ENCODE measurements around the gene BLOC1S2. TPM values are rescaled to one million over a fixed set of nuclear protein-coding genes. Genes with fewer than 3 reads are reported as not detected.
"Not testable (repeated sequence)": the region's sequence is repeated elsewhere in the genome, so short reads cannot be mapped to it uniquely, and the experiment has no call there.

The BLOC1S2 gene
- total RNA-seq, 1 experiment from 2014 or later = 54.1 TPM

- ChIA-PET CTCF (interaction anchor here (1.4 kb wide), 1 partner anchor 42 kb away, joined by 3 read pairs; no protein-coding TSS in a partner anchor), POLR2A (no interaction called here)
- Mint-ChIP-seq H3K9me3 (peaks cover 9% of the 10 kb centered on the region), H3K4me1 (peaks cover 17% of the 10 kb centered on the region), H3K27me3 (ENCODE audit: low read depth) (peaks cover 2% of the 10 kb centered on the region; the same call in 1 of the 2 replicates), H3K36me3 (peaks cover 28% of the 10 kb centered on the region), H3K27ac (no peak overlapping the region), H3K4me3 (no peak overlapping the region)
- DNase-seq (ENCODE audit: low spot score) (no peak), ATAC-seq (no peak)
- TF ChIP-seq, protein P1, sequence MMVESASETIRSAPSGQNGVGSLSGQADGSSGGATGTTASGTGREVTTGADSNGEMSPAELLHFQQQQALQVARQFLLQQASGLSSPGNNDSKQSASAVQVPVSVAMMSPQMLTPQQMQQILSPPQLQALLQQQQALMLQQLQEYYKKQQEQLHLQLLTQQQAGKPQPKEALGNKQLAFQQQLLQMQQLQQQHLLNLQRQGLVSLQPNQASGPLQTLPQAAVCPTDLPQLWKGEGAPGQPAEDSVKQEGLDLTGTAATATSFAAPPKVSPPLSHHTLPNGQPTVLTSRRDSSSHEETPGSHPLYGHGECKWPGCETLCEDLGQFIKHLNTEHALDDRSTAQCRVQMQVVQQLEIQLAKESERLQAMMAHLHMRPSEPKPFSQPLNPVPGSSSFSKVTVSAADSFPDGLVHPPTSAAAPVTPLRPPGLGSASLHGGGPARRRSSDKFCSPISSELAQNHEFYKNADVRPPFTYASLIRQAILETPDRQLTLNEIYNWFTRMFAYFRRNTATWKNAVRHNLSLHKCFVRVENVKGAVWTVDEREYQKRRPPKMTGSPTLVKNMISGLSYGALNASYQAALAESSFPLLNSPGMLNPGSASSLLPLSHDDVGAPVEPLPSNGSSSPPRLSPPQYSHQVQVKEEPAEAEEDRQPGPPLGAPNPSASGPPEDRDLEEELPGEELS (CRISPR knock-in tag; IDR thresholded peaks at IDR 0.05) = no peak
- TF ChIP-seq OVOL2 (CRISPR knock-in tag; IDR thresholded peaks at IDR 0.05; ENCODE audit: borderline replicate concordance) (no peak), GTF2I (CRISPR knock-in tag; conservative IDR thresholded peaks at IDR 0.05) (no peak), CDX4 (CRISPR knock-in tag; IDR thresholded peaks at IDR 0.05; ENCODE audit: borderline replicate concordance) (no peak), KAT7 (CRISPR knock-in tag; IDR thresholded peaks at IDR 0.05; ENCODE audit: borderline replicate concordance) (no peak), SMAD3 (CRISPR knock-in tag; IDR thresholded peaks at IDR 0.05; ENCODE audit: borderline replicate concordance) (no peak), IRF1 (CRISPR knock-in tag; IDR thresholded peaks at IDR 0.05) (no peak), CBFB (CRISPR knock-in tag; IDR thresholded peaks at IDR 0.05; ENCODE audit: low read depth) (no peak), STAT6 (CRISPR knock-in tag; conservative IDR thresholded peaks at IDR 0.05; ENCODE audit: low read depth) (no peak), JUN (CRISPR knock-in tag; IDR thresholded peaks at IDR 0.05) (no peak), ZNF423 (CRISPR knock-in tag; IDR thresholded peaks at IDR 0.05) (no peak), IRF2 (CRISPR knock-in tag; IDR thresholded peaks at IDR 0.05; ENCODE audit: borderline replicate concordance, low read depth) (no peak), HMGA2 (CRISPR knock-in tag; IDR thresholded peaks at IDR 0.05) (no peak), ATF1 (CRISPR knock-in tag; IDR thresholded peaks at IDR 0.05) (no peak)
These were observed 3.6 kb downstream of the BLOC1S2 start for GRCh38 chr10:100282907-100283306.

GRCh38 chr10:100276971-100277370 lies 9.5 kb downstream of the BLOC1S2 start:
- CTCF ChIA-PET; H3K4me1 Mint-ChIP-seq; H3K27ac Mint-ChIP-seq; DNase-seq (ENCODE audit: low spot score); H3K4me3 Mint-ChIP-seq; POLR2A ChIA-PET; H3K27me3 Mint-ChIP-seq (ENCODE audit: low read depth); H3K9me3 Mint-ChIP-seq; ATAC-seq: not testable (repeated sequence)
- H3K36me3 Mint-ChIP-seq = peaks cover 49% of the 10 kb centered on the region

DNA sequence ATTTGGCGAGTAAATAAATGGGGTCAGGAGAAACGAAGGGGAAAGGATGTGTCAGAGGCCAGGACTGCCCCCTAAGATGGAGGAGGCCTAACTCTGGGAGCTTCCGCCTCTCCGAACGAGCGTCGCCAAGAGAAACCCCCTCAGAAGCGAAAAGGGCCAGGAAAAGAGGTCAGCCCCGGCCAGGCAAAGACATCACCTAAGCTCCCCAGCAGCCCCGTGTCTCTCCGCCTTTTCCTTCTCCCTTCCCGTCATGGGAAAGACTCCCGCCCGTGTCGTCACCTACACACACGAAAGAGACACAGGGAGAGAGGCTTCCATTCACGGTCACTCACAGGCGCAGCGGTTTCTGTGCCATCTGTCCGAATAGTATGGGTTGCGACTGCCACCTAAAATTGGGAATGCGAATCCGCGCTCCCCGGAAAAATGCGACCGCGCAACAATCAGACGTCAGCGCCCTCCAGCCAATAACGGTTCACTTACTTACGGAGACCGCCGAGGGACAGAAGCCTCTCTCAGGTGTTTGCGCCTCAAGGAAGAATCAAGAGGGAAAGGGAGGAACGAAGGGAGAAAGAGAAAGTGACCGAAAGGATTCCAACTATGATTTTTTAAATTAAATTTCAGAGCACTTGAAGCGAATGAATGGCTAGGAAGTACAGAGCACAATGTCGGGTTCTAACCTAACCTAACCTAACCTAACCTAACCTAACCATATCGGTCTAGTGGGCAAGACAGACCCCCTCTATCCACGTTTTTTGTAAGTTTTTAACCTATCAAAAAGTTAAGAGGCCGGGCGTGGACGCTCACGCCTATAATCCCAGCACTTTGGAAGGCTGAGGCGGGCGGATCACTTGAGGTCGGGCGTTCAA lies 19.0 kb downstream of the BLOC1S2 start, which contains the start of gene CWF19L1:
Gene CWF19L1, minus strand, starts transcription at position 400 of the 866 bp plus-strand sequence. Its CDS starts 45 bp downstream, at position 355.
- ChIA-PET POLR2A (no interaction called here), CTCF (no interaction called here)
- ATAC-seq = peak; percentile 95
- Mint-ChIP-seq H3K27ac (peak within 1 kb of the TSS; percentile 99), H3K4me1 (peaks cover 8% of the 10 kb centered on the region), H3K4me3 (peak within 1 kb of the TSS; percentile 99), H3K36me3 (peaks cover 2% of the 10 kb centered on the region; the same call in 1 of the 2 replicates), H3K9me3 (no peaks in the 10 kb centered on the region), H3K27me3 (ENCODE audit: low read depth) (no peaks in the 10 kb centered on the region)
- peak; percentile 84 for DNase-seq (ENCODE audit: low spot score)
- TF ChIP-seq NFYB (CRISPR knock-in tag; conservative IDR thresholded peaks at IDR 0.05; ENCODE audit: low read depth) (peak; percentile 79), ZNF396 (CRISPR knock-in tag; IDR thresholded peaks at IDR 0.05; ENCODE audit: borderline replicate concordance) (no peak), NR3C1 (CRISPR knock-in tag; conservative IDR thresholded peaks at IDR 0.05; ENCODE audit: low read depth) (no peak), ZBTB21 (CRISPR knock-in tag; IDR thresholded peaks at IDR 0.05; ENCODE audit: borderline replicate concordance) (no peak), USF1 (CRISPR knock-in tag; IDR thresholded peaks at IDR 0.05) (no peak; the same call in 1 of the 2 replicates), ZNF512 (CRISPR knock-in tag; IDR thresholded peaks at IDR 0.05; ENCODE audit: borderline replicate concordance) (no peak), CREM (CRISPR knock-in tag; IDR thresholded peaks at IDR 0.05) (peak; percentile 96), NR2C2 (CRISPR knock-in tag; IDR thresholded peaks at IDR 0.05) (no peak), CREB1 (CRISPR knock-in tag; IDR thresholded peaks at IDR 0.05) (peak; percentile 93), HMGA2 (CRISPR knock-in tag; IDR thresholded peaks at IDR 0.05) (peak; percentile 9; the same call in 1 of the 2 replicates)
